HG03442 (cell line): Measurements from ENCODE around the gene SMG6.
"Not testable (repeated sequence)": the region's sequence is repeated elsewhere in the genome, so short reads cannot be mapped to it uniquely, and the experiment has no call there.

Experiments
- ATAC-seq: cut with Tn5 transposase; IDR thresholded peaks from one replicate; pipeline ENCODE4 v1.9.1; 2021; ENCODE audit warnings: mild to moderate bottlenecking, moderate library complexity; ENCODE audit not compliant: unreplicated experiment

SMG6 gene

GRCh38 chr17:2207815-2208515 lies 95.6 kb downstream of the SMG6 start:
- no peak for ATAC-seq

GRCh38 chr17:2204393-2204792 lies 99.2 kb downstream of the SMG6 start:
- ATAC-seq = no peak

- ATAC-seq = no peak
These were observed 99.8 kb downstream of the SMG6 start for GRCh38 chr17:2203818-2204217.

GRCh38 chr17:2202996-2203575 lies 100.5 kb downstream of the SMG6 start:
- no peak for ATAC-seq

GRCh38 chr17:2202302-2202995 lies 101.1 kb downstream of the SMG6 start:
- ATAC-seq = no peak

- not testable (repeated sequence) for ATAC-seq
These were observed 104.2 kb downstream of the SMG6 start for GRCh38 chr17:2199386-2199785.

GRCh38 chr17:2198927-2199326 lies 104.7 kb downstream of the SMG6 start:
- no peak for ATAC-seq

- no peak for ATAC-seq
These were observed 106.3 kb downstream of the SMG6 start for GRCh38 chr17:2197271-2197670.

GRCh38 chr17:2195729-2196128 lies 107.9 kb downstream of the SMG6 start:
- ATAC-seq = peak; percentile 43

GRCh38 chr17:2194889-2195335 lies 108.7 kb downstream of the SMG6 start:
- ATAC-seq = no peak

- no peak for ATAC-seq
These were observed 111.1 kb downstream of the SMG6 start for GRCh38 chr17:2192367-2193057.

GRCh38 chr17:2191785-2192184 lies 111.8 kb downstream of the SMG6 start:
- no peak for ATAC-seq

GRCh38 chr17:2191227-2191626 lies 112.4 kb downstream of the SMG6 start:
- no peak for ATAC-seq

GRCh38 chr17:2190014-2190413 lies 113.6 kb downstream of the SMG6 start:
- ATAC-seq = no peak

- no peak for ATAC-seq
These were observed 114.5 kb downstream of the SMG6 start for GRCh38 chr17:2188971-2189630.

- no peak for ATAC-seq
These were observed 115.8 kb downstream of the SMG6 start for GRCh38 chr17:2187758-2188157.

- ATAC-seq = no peak
These were observed 116.6 kb downstream of the SMG6 start for GRCh38 chr17:2186937-2187336.

- ATAC-seq = no peak
These were observed 118.3 kb downstream of the SMG6 start for GRCh38 chr17:2184993-2185931.

- ATAC-seq = no peak
These were observed 120.2 kb downstream of the SMG6 start for GRCh38 chr17:2183346-2183745.

GRCh38 chr17:2181897-2182448 lies 121.6 kb downstream of the SMG6 start:
- no peak for ATAC-seq
